ENCODE results near the gene PPME1.
"Not testable (repeated sequence)": the region's sequence is repeated elsewhere in the genome, so short reads cannot be mapped to it uniquely, and the experiment has no call there.

The PPME1 gene, protein sequence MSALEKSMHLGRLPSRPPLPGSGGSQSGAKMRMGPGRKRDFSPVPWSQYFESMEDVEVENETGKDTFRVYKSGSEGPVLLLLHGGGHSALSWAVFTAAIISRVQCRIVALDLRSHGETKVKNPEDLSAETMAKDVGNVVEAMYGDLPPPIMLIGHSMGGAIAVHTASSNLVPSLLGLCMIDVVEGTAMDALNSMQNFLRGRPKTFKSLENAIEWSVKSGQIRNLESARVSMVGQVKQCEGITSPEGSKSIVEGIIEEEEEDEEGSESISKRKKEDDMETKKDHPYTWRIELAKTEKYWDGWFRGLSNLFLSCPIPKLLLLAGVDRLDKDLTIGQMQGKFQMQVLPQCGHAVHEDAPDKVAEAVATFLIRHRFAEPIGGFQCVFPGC

DNA sequence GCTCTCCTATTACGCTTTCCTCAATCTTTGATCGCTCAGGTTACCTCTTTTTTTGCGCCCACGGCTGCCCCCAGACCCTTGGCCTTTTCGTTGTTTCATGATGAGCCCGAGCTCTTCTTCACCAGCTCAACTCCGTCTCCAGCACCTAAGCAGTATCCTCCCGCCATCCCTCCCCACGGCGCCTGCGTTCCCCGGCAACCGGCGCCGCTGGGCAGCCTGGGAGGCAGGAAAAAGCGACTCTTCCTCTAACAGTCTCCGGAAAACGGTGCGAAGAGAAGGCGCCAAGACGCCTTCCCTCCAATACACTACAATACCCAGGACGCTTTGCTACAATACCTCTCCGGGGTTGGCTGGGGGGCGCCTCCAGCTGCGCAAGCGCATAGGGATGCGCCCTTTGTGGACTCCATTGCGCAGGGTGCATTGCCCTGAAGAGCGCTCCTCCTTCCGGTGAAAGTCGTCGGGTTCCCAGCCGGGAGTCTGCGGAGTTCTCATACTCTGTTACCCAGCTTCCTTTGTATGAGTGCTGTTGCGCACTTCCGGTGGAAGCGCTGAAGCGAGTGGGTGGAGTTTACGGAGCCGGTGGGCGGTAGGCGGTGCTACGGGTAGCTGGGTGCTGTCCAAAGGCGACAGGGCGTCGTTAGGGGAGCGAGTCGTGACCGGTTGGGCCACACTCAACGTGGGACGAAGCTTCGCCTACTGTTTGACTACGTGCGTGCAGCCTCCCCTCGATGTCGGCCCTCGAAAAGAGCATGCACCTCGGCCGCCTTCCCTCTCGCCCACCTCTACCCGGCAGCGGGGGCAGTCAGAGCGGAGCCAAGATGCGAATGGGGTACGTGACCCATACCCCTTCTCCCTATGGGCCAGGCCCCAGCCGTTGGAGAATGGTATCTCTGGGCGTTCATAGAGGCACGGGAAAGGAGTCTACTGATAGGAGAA lies at the start of gene PPME1, which contains the start of gene C2CD3:
Gene PPME1 (plus strand): TSS at position 596 of the 936 bp plus-strand sequence. CDS start 133 bp downstream, at position 729.
Gene C2CD3 (minus strand): TSS at position 309 of the 936 bp plus-strand sequence. CDS start 210 bp downstream, at position 99.
- peak; percentile 95 to 98 (median 97) for DNase-seq (ENCODE audit: low read depth in 2 of 3, low spot score in 1 of 3)

DNA sequence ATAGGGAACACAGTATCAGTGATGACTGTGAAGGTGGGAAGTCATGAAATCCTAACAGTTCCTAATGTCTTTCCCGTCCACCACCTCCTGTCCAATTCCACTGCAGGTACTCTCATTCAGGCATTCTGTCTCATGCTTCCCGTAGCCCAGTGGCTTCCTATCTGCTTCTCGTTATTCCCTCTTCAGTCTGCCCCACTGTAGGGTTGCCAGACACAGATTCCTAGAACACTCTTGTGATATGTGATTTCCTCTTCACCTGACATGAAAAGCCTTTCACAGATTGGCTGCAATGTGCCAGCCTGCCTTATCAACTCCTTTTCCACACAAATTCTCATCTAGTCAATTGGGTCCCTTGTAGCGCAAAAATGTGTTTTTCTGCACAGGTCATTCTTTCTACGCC lies 49.3 kb upstream of the PPME1 start:
- DNase-seq (ENCODE audit: low read depth in 2 of 3, low spot score in 1 of 3): no peak

DNA sequence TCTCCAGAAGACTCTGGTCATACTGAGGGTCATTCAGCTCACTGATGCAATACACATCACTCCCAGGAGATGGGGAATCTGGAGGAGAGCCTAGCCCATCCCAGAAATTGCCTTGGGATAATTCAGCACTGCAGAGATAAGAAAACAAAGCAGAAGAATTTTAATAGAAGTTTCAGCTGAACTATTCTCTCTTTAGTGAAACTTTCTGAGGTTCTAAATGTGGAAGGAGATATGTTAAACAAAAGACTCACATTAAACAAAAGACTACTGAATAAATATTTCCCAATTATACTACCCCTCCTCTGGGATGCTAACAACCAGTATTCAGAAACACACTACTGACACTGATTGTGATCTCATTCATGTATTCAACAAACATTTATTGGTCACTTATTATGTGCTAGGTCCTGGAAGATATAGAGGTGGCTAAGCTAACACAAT lies 48.1 kb upstream of the PPME1 start:
- no peak for DNase-seq (ENCODE audit: low read depth in 2 of 3, low spot score in 1 of 3)

- not testable (repeated sequence) for DNase-seq (ENCODE audit: low read depth in 2 of 3, low spot score in 1 of 3)
These were observed 42.0 kb upstream of the PPME1 start for GRCh38 chr11:74129121-74129520.

DNA sequence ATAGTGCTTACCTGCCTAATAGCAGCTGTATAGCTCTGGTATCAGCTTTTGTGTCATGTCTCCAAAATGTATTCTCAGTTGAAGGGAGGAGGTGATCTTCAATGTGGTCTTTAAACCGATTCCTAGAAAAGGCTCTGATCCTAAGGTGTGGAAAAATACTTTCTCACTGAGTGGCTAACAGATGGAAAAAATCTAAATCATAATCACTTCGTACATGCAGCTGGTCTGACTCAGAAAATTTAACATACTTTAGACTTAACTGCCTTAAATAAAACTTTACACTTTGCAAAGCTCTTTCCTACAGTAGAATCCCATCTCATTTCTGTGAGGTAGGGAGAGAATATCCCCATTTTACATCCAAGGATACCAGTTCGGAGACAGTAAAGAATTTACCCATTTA lies 38.3 kb upstream of the PPME1 start:
- DNase-seq (ENCODE audit: low read depth in 2 of 3, low spot score in 1 of 3): no peak

DNA sequence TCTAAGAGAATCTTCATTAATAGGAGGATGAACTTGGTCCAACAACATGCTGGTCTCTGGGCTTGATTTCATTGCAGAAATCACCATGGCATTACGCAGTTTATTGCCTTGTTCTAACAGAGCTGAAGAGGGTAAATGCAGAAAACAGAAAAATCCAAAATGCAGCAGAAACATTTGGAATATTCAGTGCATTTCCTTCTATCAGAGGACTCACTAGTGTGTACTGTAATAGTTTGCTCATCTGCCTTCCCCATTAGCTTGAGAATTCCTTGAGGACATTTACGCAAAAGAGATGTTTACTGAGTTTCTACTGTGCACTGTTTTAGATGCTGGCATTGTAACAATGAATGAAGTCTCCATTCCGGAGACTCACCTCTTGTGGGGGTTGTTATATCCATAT lies 37.7 kb upstream of the PPME1 start:
- no peak for DNase-seq (ENCODE audit: low read depth in 2 of 3, low spot score in 1 of 3)

DNA sequence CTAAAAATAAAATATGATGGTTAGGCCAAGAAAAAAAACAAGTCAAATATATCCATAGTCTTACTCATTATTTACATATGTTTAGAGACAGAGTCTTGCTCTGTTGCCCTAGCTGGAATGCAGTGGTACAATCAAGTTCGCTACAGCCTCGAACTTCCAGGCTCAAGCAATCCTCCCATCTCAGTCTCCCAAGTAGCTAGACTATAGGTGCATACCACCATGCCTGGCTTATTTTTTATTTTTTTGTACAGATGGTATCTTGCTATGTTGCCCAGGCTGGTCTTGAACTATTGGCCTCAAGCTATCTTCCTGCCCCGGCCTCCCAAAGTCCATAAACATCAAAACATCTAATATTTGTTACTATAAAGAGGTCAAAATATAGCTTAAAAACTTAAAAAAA lies 36.4 kb upstream of the PPME1 start:
- DNase-seq (ENCODE audit: low read depth in 2 of 3, low spot score in 1 of 3): no peak

DNA sequence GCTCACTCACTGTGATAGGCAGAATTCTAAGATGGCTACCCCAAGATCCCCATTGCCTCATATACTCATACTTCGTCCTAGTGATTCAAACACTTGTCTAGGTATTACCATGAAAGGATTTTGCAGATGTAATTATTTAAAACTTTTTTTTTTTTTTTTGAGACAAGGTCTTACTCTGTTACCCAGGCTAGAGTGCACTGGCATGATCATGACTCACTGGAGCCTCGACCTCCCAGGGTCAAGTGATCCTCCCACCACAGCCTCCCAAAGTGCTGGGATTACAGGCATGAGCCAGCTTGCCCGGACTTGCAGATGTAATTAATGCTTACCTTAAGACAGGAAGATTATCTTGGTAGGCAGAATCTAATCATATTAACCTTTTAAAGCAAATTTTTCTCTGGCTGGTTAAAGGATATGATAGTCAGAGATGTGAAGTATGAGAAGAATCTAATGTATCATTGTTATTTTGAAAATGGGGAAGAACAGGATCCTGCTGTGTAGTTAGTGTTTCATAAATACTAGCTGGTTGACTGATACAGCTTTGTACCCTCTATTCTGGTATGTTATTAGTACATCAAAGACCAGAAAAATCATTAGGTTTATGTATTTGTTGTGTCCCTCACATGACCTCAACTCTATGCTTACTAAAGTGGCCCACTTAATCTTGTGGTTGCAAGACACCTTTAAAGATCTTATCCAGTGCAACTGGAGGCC lies 35.8 kb upstream of the PPME1 start:
- DNase-seq (ENCODE audit: low read depth in 2 of 3, low spot score in 1 of 3): no peak

DNA sequence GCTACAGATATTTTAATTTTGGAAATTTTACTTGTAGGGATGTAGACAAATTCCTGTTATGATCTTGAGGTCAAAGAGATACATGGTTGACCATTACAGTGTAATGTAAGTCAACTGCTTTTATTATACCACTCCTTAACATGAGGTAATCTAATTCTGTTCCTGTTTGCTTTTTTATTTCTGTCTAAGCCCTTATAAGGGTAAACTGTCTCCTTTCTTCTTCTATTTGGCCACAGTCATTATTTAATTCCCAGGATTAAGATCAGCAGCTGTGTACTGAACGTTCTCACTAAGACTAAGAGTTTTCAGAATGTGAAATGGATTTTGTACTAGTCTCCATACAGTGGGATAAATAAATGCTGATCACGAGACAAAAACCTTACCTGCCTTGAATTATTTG lies 33.1 kb upstream of the PPME1 start:
- no peak for DNase-seq (ENCODE audit: low read depth in 2 of 3, low spot score in 1 of 3)

DNA sequence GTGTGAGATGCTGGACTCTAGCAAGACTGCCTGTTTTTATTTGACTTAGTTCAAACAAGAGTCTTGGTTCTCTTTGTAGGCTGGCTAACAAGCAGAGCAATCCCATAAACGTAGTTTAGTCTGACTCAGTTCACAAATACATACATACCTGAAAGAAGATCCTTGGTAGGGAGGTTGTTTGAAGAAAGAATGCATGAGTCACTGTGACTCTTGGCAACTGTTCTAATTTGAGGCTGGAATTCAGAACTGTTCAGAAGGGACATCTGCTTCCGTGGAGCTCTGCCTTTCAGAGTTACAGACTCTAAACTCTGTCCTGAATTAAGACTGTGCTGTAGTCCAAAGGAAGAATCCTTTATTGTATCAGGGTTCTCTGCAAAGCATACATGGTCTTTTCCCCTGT lies 32.5 kb upstream of the PPME1 start:
- DNase-seq (ENCODE audit: low read depth in 2 of 3, low spot score in 1 of 3): no peak

DNA sequence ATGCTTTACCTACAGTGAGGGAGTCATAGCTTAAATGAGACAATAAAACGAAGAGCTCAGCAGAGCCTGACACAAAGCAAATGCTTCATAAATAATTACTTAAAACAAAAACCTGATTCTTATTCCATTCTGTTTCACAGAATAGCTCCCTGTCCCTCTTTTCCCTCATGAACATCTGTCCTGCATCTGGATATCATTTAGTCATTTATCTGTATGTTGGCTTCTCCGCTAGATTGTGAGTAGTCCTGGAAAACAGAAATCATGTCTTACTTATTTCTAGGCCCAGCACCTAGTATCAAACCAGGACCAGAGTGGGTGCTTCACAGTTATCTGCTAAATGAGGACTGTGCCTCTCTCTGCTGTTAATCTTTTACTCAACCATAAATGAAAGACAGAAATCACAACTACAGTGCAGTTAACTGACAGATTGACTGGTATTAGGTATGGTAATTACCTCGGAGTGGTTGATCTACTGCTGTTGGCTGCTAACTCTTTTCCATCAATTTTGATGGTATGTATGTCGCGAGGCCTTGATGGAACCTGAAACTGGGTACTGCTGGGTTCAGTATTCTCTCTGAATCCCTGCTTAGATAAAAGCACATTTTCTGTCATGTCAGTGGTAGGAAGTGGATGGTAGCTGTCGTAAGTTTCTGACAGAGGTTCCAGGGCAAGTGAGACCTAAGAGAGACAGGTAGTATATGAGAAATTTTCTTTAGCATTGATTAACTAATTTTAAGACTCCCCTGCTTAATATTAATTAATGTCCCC lies 31.8 kb upstream of the PPME1 start:
- no peak for DNase-seq (ENCODE audit: low read depth in 2 of 3, low spot score in 1 of 3)

- DNase-seq (ENCODE audit: low read depth in 2 of 3, low spot score in 1 of 3): not testable (repeated sequence)
These were observed 31.1 kb upstream of the PPME1 start for GRCh38 chr11:74139919-74140431.

- DNase-seq (ENCODE audit: low read depth in 2 of 3, low spot score in 1 of 3): no peak
These were observed 29.8 kb upstream of the PPME1 start for GRCh38 chr11:74141241-74141695.

DNA sequence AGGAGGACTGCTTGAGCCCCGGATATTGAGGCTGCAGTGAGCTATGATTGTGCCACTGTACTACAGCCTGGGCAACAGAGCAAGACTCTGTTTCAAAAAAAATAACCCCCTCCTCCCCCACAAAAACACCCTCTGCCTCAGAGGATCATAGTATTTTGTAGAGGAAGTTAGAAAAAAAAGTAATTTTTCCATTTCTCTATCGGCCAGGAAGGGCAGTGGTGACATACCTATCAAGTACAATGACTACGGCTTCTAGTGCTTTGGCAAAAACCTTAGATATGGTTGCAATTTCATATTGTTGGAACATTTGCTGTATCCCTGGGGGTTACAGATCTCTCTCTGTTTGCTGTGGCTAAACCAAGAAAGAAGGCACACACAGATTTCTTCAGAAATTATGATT lies 29.2 kb upstream of the PPME1 start:
- no peak for DNase-seq (ENCODE audit: low read depth in 2 of 3, low spot score in 1 of 3)

DNA sequence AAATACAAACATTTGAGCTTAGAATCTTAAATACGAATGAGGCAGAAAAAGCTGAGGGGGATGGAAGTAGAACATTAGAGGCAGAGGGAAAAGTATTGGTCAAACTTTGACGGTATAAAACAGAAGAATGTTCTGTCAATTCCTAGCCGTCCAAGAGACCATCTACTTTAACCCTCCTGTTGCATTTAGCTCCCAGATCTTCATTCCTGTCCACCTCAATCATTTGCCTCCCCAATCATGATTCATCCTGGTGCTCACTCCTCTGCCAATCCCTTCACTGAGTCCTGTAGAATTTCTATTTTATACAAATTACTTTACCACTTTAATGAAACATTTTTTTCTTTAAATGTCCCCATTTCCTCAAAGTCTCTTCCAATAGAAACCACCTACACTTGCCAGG lies 28.5 kb upstream of the PPME1 start:
- no peak for DNase-seq (ENCODE audit: low read depth in 2 of 3, low spot score in 1 of 3)

DNA sequence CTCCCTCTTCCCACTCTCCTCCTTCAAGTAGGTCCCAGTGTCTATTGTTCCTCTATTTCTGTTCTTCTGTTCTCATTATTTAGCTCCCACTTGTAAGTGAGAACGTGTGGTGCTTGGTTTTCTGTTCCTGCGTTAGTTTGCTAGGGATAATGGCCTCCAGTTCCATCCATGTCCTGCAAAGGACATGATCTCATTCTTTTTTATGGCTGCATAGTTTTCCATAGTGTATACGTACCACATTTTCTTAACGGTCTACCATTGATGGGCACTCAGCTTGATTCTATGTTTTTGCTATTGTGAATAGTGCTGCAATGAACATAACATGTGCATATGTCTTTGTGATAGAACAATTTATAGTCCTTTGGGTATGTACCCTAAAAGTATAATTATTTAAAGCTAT lies 26.5 kb upstream of the PPME1 start:
- DNase-seq (ENCODE audit: low read depth in 2 of 3, low spot score in 1 of 3): no peak

- DNase-seq (ENCODE audit: low read depth in 2 of 3, low spot score in 1 of 3): no peak
These were observed 23.7 kb upstream of the PPME1 start for GRCh38 chr11:74147199-74147929.

DNA sequence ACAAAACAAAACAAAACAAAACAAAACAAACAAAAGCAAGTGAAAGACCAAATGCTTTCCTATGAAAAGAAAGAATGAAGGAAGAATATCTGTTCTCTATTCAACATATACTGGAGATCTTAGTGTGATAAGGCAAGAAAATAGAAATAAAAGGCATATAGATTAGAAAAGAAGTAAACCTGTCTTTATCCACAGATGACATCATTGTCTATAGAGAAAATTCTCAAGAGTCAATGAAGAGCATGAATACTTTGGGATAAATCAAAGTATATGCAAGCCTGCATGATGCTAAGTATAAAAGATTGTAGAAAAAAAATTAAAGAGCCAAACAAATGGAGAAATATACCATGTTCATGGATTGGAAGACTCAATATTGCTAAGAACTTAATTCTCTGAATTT lies 17.9 kb upstream of the PPME1 start:
- no peak for DNase-seq (ENCODE audit: low read depth in 2 of 3, low spot score in 1 of 3)

DNA sequence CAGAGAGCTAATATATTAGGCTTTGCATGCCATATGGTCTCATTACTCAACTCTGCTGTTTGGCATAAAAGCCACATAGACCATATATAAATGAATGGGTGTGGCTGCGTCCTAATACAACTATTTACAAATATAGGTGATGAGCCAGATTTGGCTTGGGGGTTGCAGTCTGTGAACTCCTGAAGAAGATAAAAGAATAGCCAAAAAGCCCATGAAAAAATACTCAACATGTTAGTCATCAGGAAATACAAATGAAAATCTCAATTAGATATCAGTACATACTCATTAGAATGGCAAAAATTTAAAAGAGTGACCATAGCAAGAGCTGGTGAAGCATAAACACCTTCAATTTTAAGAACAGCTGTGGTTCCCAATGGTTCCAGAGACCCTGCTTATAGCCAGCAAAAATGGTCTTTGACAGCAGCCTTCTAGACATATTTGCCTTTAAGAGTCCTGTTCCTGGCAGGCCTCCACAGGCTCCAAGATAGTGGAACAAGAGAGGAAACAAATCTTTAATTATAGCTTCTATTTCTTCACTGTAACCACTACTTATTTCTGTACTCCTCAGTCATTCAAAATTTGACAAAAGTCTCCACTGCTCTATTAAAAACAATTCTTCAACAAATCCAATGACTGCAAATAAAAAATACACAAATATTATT lies 16.3 kb upstream of the PPME1 start:
- DNase-seq (ENCODE audit: low read depth in 2 of 3, low spot score in 1 of 3): no peak

Data from stimulated activated CD4-positive, alpha-beta T cell treated with anti-CD3 and anti-CD28 coated beads, Interleukin-12 subunit alpha, Interleukin-12 subunit beta, amount 100 ng/mL, for 48 hours (primary cell).